Natural killer cell (primary cell): ENCODE measurements around the gene HGS. TPM values are rescaled to one million over a fixed set of nuclear protein-coding genes. Genes with fewer than 3 reads are reported as not detected.
A peak's percentile ranks its signal among the peaks of the same experiment; 100 is the strongest.

Experiments
- ATAC-seq, 3 donors: fragments of 150-1000 bp in 2 of 3; fragments of 200-7000 bp in 1 of 3; cut with Tn5 transposase; 1 replicate in 1 of 3; 2 replicates in 2 of 3; pipeline ENCODE4 v1.10.0; 2021; ENCODE audit warnings: mild to moderate bottlenecking in 2 of 3, moderate library complexity in 2 of 3
- DNase-seq, 2 donors: peaks; one replicate each; pipeline versions ENCODE4 v3.0.0 to v3.0.0-alpha.2; 2013 to 2021; ENCODE audit warnings: mixed read lengths in 1 of 2
- H3K27ac ChIP-seq: one replicate; pipeline ENCODE4 v1.5.1; 2013; ENCODE audit warnings: mild to moderate bottlenecking, low read length
- H3K27me3 ChIP-seq: one replicate; pipeline ENCODE4 v1.6.1; 2013; ENCODE audit warnings: low read length; ENCODE audit not compliant: control insufficient read depth, insufficient read depth
- H3K36me3 ChIP-seq: one replicate; pipeline ENCODE4 v1.6.1; 2013; ENCODE audit warnings: low read length; ENCODE audit not compliant: control insufficient read depth, insufficient read depth
- H3K4me1 ChIP-seq: one replicate; pipeline ENCODE4 v1.6.1; 2013; ENCODE audit warnings: low read length; ENCODE audit not compliant: control insufficient read depth, insufficient read depth
- H3K4me3 ChIP-seq: one replicate; pipeline ENCODE4 v1.5.1; 2013; ENCODE audit warnings: low read length
- H3K9me3 ChIP-seq: one replicate; pipeline ENCODE4 v1.6.1; 2013; ENCODE audit warnings: low read length; ENCODE audit not compliant: control insufficient read depth, insufficient read depth
- H3K27ac Mint-ChIP-seq, 2 donors: one replicate each; pipeline ENCODE4 v1.8.0; 2022; ENCODE audit warnings: mild to moderate bottlenecking in 2 of 2, mixed read lengths in 2 of 2, moderate library complexity in 1 of 2
- H3K27me3 Mint-ChIP-seq, 2 donors: one replicate each; pipeline ENCODE4 v1.8.0; 2022; ENCODE audit warnings: low read depth in 2 of 2, mixed read lengths in 2 of 2
- H3K36me3 Mint-ChIP-seq: one replicate; pipeline ENCODE4 v1.8.0; 2022; ENCODE audit warnings: mixed read lengths
- H3K4me1 Mint-ChIP-seq, 2 donors: one replicate each; pipeline ENCODE4 v1.8.0; 2022; ENCODE audit warnings: mixed read lengths in 2 of 2
- H3K4me3 Mint-ChIP-seq: one replicate; pipeline ENCODE4 v1.8.0; 2022; ENCODE audit warnings: mild to moderate bottlenecking, moderate library complexity, mixed read lengths
- H3K9me3 Mint-ChIP-seq, 2 donors: one replicate each; pipeline ENCODE4 v1.8.0; 2022; ENCODE audit warnings: mixed read lengths in 2 of 2
- CTCF ChIP-seq: fragments of 200-600 bp; IDR thresholded peaks from one replicate; pipeline ENCODE4 v1.8.0; 2022; ENCODE audit warnings: antibody characterized with exemption
- WGBS: methylation state at CpG from one replicate; pipeline ENCODE4 v1.1.7; 2013; ENCODE audit warnings: missing lambda C conversion rate; ENCODE audit not compliant: insufficient coverage; 5-methylcytosine and 5-hydroxymethylcytosine counted together
- intact Hi-C: fragments of 100-400 bp; cut with micrococcal nuclease; formaldehyde crosslinking; loops from one replicate; pipeline ENCODE4 v1.14.2; 2022
- total RNA-seq, 4 donors: library from RNA; stranded (reverse); fragments of 120-200 nt in 1 of 4; gene quantifications; one replicate each; pipeline versions ENCODE4 v1.2.3 to v1.2.4, GENCODE V29; 2013 to 2022

The HGS gene
- total RNA-seq = 100 to 1,000 TPM; 179 to 186 (median 181) TPM
- total RNA-seq (2013) = 73.8 TPM

GRCh38 chr17:81683584-81684441, at the start of gene HGS, which contains the start of gene ARL16:
Gene HGS, plus strand, starts transcription at chr17:81684011. Its CDS starts 56 bp downstream, at chr17:81684067.
Gene ARL16, minus strand, starts transcription at chr17:81683797. Its CDS starts 44 bp downstream, at chr17:81683753.
- peak within 1 kb of the TSS; percentile 96 for H3K4me3 Mint-ChIP-seq
- Histone ChIP-seq H3K9me3 (no peaks in the 10 kb centered on the region), H3K36me3 (peaks cover 20% of the 10 kb centered on the region), H3K4me3 (peak within 1 kb of the TSS; percentile 82), H3K4me1 (peaks cover 30% of the 10 kb centered on the region), H3K27me3 (no peaks in the 10 kb centered on the region), H3K27ac (peak within 1 kb of the TSS; percentile 39)
- peak; percentile 97 to 99 for DNase-seq
- peak within 1 kb of the TSS; percentile 79 to 88 for H3K27ac Mint-ChIP-seq
- intact Hi-C loops = loop anchor here (1.0 kb wide), 1 partner anchor 19 kb away; the partner anchor contains the start of gene MRPL12
- peaks cover 7 to 32% of the 10 kb centered on the region in 2 donors for H3K4me1 Mint-ChIP-seq
- H3K27me3 Mint-ChIP-seq = no peaks in the 10 kb centered on the region
- peak; percentile 96 to 99 (median 98) for ATAC-seq
- H3K9me3 Mint-ChIP-seq = no peaks in the 10 kb centered on the region
- TF ChIP-seq CTCF = no peak
- under 1% methylated on average over 112 of the region's 112 CpGs for WGBS
- no peaks in the 10 kb centered on the region for H3K36me3 Mint-ChIP-seq

- peak overlapping the region; percentile 96 for H3K4me3 Mint-ChIP-seq
- no peak for ATAC-seq
- 93% methylated on average over 5 of the region's 5 CpGs for WGBS
- Histone ChIP-seq H3K36me3 (peaks cover 2% of the 10 kb centered on the region), H3K4me3 (no peak overlapping the region), H3K27me3 (no peaks in the 10 kb centered on the region), H3K27ac (no peak overlapping the region), H3K9me3 (no peaks in the 10 kb centered on the region), H3K4me1 (peaks cover 20% of the 10 kb centered on the region)
- H3K36me3 Mint-ChIP-seq = no peaks in the 10 kb centered on the region
- TF ChIP-seq CTCF = no peak
- peak overlapping the region in 1 of 2 donors; percentile 84 for H3K27ac Mint-ChIP-seq
- peaks cover 9 to 21% of the 10 kb centered on the region in 2 donors for H3K4me1 Mint-ChIP-seq
- H3K27me3 Mint-ChIP-seq = no peaks in the 10 kb centered on the region
- intact Hi-C loops = no loop called here
- no peak for DNase-seq
- no peaks in the 10 kb centered on the region for H3K9me3 Mint-ChIP-seq
Measured at GRCh38 chr17:81635431-81635830, 48.4 kb upstream of the HGS start.

- H3K4me3 ChIP-seq = peak overlapping the region; percentile 78
- peaks cover 9 to 21% of the 10 kb centered on the region in 2 donors for H3K4me1 Mint-ChIP-seq
Measured at GRCh38 chr17:81635973-81636504, 47.8 kb upstream of the HGS start.

More at GRCh38 chr17:81635973-81636504, 47.8 kb upstream of the HGS start:
- Mint-ChIP-seq H3K9me3 (no peaks in the 10 kb centered on the region), H3K27ac (peak overlapping the region; percentile 84 to 88), H3K4me3 (peak overlapping the region; percentile 96), H3K27me3 (no peaks in the 10 kb centered on the region), H3K36me3 (no peaks in the 10 kb centered on the region)
- Histone ChIP-seq H3K27me3 (no peaks in the 10 kb centered on the region), H3K36me3 (peaks cover 2% of the 10 kb centered on the region), H3K4me1 (peaks cover 20% of the 10 kb centered on the region), H3K9me3 (no peaks in the 10 kb centered on the region), H3K27ac (peak overlapping the region; percentile 59)
- peak in 1 of 2 donors; percentile 25 for DNase-seq
- intact Hi-C loops = no loop called here
- TF ChIP-seq CTCF = no peak
- 51% methylated on average over 16 of the region's 18 CpGs for WGBS
- peak in 1 of 3 donors; percentile 6 for ATAC-seq
